Measurements from ENCODE around the gene CYP4V2.
"Not testable (repeated sequence)": the region's sequence is repeated elsewhere in the genome, so short reads cannot be mapped to it uniquely, and the experiment has no call there.

CYP4V2 gene

GRCh38 chr4:186243331-186243730, 52.0 kb downstream of the CYP4V2 start:
- DNase-seq (ENCODE audit: low spot score): no peak
- no peak overlapping the region for H3K27ac ChIP-seq
- TF ChIP-seq CTCF (IDR thresholded peaks at IDR 0.05): no peak
- no peak overlapping the region for H3K4me3 ChIP-seq

GRCh38 chr4:186244835-186245234, 53.5 kb downstream of the CYP4V2 start:
- no peak overlapping the region for H3K27ac ChIP-seq
- TF ChIP-seq CTCF (IDR thresholded peaks at IDR 0.05): no peak
- no peak for DNase-seq (ENCODE audit: low spot score)
- no peak overlapping the region for H3K4me3 ChIP-seq

GRCh38 chr4:186247062-186247752, 55.8 kb downstream of the CYP4V2 start:
- DNase-seq (ENCODE audit: low spot score); H3K27ac ChIP-seq; H3K4me3 ChIP-seq: not testable (repeated sequence)

GRCh38 chr4:186248643-186249042, 57.3 kb downstream of the CYP4V2 start:
- no peak for DNase-seq (ENCODE audit: low spot score)
- H3K27ac ChIP-seq: no peak overlapping the region
- no peak for TF ChIP-seq CTCF (IDR thresholded peaks at IDR 0.05)
- H3K4me3 ChIP-seq: no peak overlapping the region

- Histone ChIP-seq H3K4me3 (no peak overlapping the region), H3K27ac (no peak overlapping the region)
- TF ChIP-seq CTCF (IDR thresholded peaks at IDR 0.05): no peak
- no peak for DNase-seq (ENCODE audit: low spot score)
These were observed 58.7 kb downstream of the CYP4V2 start for GRCh38 chr4:186249785-186250754.

GRCh38 chr4:186250760-186251159, 59.4 kb downstream of the CYP4V2 start:
- Histone ChIP-seq H3K27ac (no peak overlapping the region), H3K4me3 (no peak overlapping the region)
- no peak for DNase-seq (ENCODE audit: low spot score)
- TF ChIP-seq CTCF (IDR thresholded peaks at IDR 0.05): no peak

- TF ChIP-seq CTCF (IDR thresholded peaks at IDR 0.05): no peak
- DNase-seq (ENCODE audit: low spot score): no peak
- no peak overlapping the region for H3K27ac ChIP-seq
- no peak overlapping the region for H3K4me3 ChIP-seq
These were observed 63.8 kb downstream of the CYP4V2 start for GRCh38 chr4:186255122-186255521.
